K562 (cell line): Measurements from ENCODE around the gene C1orf87. TPM values are rescaled to one million over a fixed set of nuclear protein-coding genes. Genes with fewer than 3 reads are reported as not detected.
A peak's percentile ranks its signal among the peaks of the same experiment; 100 is the strongest.

Experiments
- ATAC-seq: fragments of 200-7000 bp; cut with Tn5 transposase; 3 replicates; pipeline ENCODE4 v1.9.1; 2020; ENCODE audit warnings: moderate library complexity
- BruUV-seq: library from RNA; stranded (reverse); fragments of 400-500 nt; replicated peaks from 2 replicates; lab custom pipeline; 2021; lab: Mats Ljungman, UMichigan
- CTCF ChIA-PET: fragments of 300-600 bp; formaldehyde crosslinking; extraction: SDS; loops from one replicate; lab custom pipeline; 2021; ENCODE audit warnings: low intra/inter-chr PET ratio; lab: Yijun Ruan, JAX
- POLR2A ChIA-PET: fragments of 300-600, 350-650 bp; sonication (Branson Sonifier 250); formaldehyde crosslinking; extraction: SDS; loops from one replicate; lab custom pipeline; 2021; ENCODE audit warnings: antibody characterized with exemption, inconsistent platforms; lab: Yijun Ruan, JAX
- DNase-seq, 4 experiments: peaks; one replicate each; pipeline versions ENCODE4 v3.0.0 to v3.0.0-alpha.2; 2011 to 2018; ENCODE audit warnings: low spot score in 3 of 4, mixed read lengths in 3 of 4; ENCODE audit errors: extremely low read depth in 1 of 4
- FAIRE-seq: peaks from 2 replicates; lab custom pipeline; 2011; peaks lifted over from hg19 to GRCh38; lab: Jason Lieb, UNC
- H2AFZ ChIP-seq: 2 replicates; pipeline ENCODE4 v1.6.0; 2011; ENCODE audit warnings: low read depth, low read length, control low read depth, inconsistent platforms
- H3K27ac ChIP-seq: fragments of 200-600 bp; 3 replicates; pipeline ENCODE4 v1.8.0; 2011; ENCODE audit warnings: low read depth, mild to moderate bottlenecking, control low read depth, inconsistent platforms, low read length, moderate library complexity, mixed read lengths; ENCODE audit errors: extremely low read depth
- H3K27me3 ChIP-seq, 2 experiments: fragments of 300-600 bp in 1 of 2; 2 replicates in 1 of 2; 3 replicates in 1 of 2; pipeline versions ENCODE4 v1.6.0 to v1.8.0; 2011; ENCODE audit warnings: inconsistent platforms in 2 of 2, low read length in 2 of 2, mild to moderate bottlenecking in 1 of 2, mixed read lengths in 1 of 2, moderate library complexity in 1 of 2; ENCODE audit not compliant: control insufficient read depth in 2 of 2, insufficient read depth in 2 of 2
- H3K36me3 ChIP-seq: fragments of 300-600 bp; 3 replicates; pipeline ENCODE4 v1.8.0; 2011; ENCODE audit warnings: mild to moderate bottlenecking, low read length, inconsistent platforms; ENCODE audit not compliant: control insufficient read depth, insufficient read depth
- H3K4me1 ChIP-seq, 2 experiments: fragments of 200-600 bp in 1 of 2; replicated peaks in 1 of 2; 2 replicates in 1 of 2; 3 replicates in 1 of 2; pipeline versions ENCODE4 v1.5.1 to v1.8.0; 2011; ENCODE audit warnings: inconsistent platforms in 2 of 2, low read length in 2 of 2, mild to moderate bottlenecking in 1 of 2, mixed read lengths in 1 of 2, moderate library complexity in 1 of 2; ENCODE audit not compliant: control insufficient read depth in 2 of 2, insufficient read depth in 2 of 2
- H3K4me2 ChIP-seq: 2 replicates; pipeline ENCODE4 v1.6.1; 2011; ENCODE audit warnings: low read length, control low read depth, inconsistent platforms, mixed read lengths; ENCODE audit not compliant: insufficient read depth
- H3K4me3 ChIP-seq: fragments of 200-600 bp; sonication (generic), shearing (Covaris generic); 2 replicates; pipeline ENCODE4 v1.5.1; 2016; ENCODE audit warnings: control low read depth, inconsistent platforms
- H3K79me2 ChIP-seq: fragments of 200-600 bp; 3 replicates; pipeline ENCODE4 v1.8.0; 2011; ENCODE audit warnings: low read length, inconsistent platforms; ENCODE audit not compliant: control insufficient read depth, insufficient read depth
- H3K9ac ChIP-seq, 2 experiments: 2 replicates each; pipeline versions ENCODE4 v1.6.0 to v1.6.1; 2011; ENCODE audit warnings: low read depth in 2 of 2, low read length in 2 of 2, control low read depth in 1 of 2, inconsistent platforms in 1 of 2, mild to moderate bottlenecking in 1 of 2, mixed read lengths in 1 of 2; ENCODE audit not compliant: insufficient read depth in 1 of 2
- H3K9me1 ChIP-seq: one replicate; pipeline ENCODE4 v1.6.0; 2011; ENCODE audit warnings: inconsistent platforms, mild to moderate bottlenecking, low read length, moderate library complexity; ENCODE audit not compliant: control insufficient read depth, insufficient read depth
- H3K9me3 ChIP-seq: replicated peaks from 2 replicates; pipeline ENCODE4 v1.5.1; 2011; ENCODE audit warnings: low read depth, low read length, inconsistent platforms; ENCODE audit not compliant: control insufficient read depth, insufficient read depth
- H4K20me1 ChIP-seq: replicated peaks from 2 replicates; pipeline ENCODE4 v1.6.1; 2011; ENCODE audit warnings: low read length, inconsistent platforms, mixed read lengths; ENCODE audit not compliant: control insufficient read depth, insufficient read depth
- NFIC ChIP-seq: fragments of 450-650 bp; IDR thresholded peaks from 2 replicates; pipeline ENCODE4 v1.6.1; 2017; ENCODE audit warnings: mild to moderate bottlenecking, inconsistent platforms
- UBTF ChIP-seq, 2 experiments: IDR thresholded peaks; 2 replicates each; pipeline ENCODE4 v1.6.1; 2012; ENCODE audit warnings: improper control_type of control experiment in 2 of 2, low read depth in 2 of 2, low read length in 2 of 2, borderline replicate concordance in 1 of 2
- ZZZ3 ChIP-seq: fragments of 450-650 bp; IDR thresholded peaks from 2 replicates; pipeline ENCODE4 v1.6.1; 2016; ENCODE audit warnings: antibody characterized with exemption, mild to moderate bottlenecking, moderate library complexity
- WGBS: fragments of 100-300 bp; shearing (Covaris generic); methylation state at CpG from one replicate; pipeline ENCODE4 v1.1.6; 2016; ENCODE audit warnings: low coverage, mixed read lengths; ENCODE audit not compliant: insufficient coverage; ENCODE audit errors: missing lambda C conversion rate; 5-methylcytosine and 5-hydroxymethylcytosine counted together
- in situ Hi-C: fragments of 300-500 bp; cut with MboI; formaldehyde crosslinking; loops from 4 replicates; pipeline ENCODE4 v1.15.0; 2018; ENCODE audit warnings: inconsistent platforms, mixed read lengths
- intact Hi-C: fragments of 100-400 bp; cut with micrococcal nuclease; formaldehyde crosslinking; loops from 2 replicates; pipeline ENCODE4 v1.14.2; 2022
- polyA plus RNA-seq, 8 experiments: library from polyadenylated mRNA; depleted of rRNA in 4 of 8; stranded (reverse) in 5 of 8; unstranded in 3 of 8; fragments of >200 nt; fragmentation: Nextera tagmentation in 2 of 8; fragmentation: Illumina TruSeq in 1 of 8; extraction: Ambion mirVana in 2 of 8; extraction: Trizol in 1 of 8; gene quantifications; 2 replicates each; pipeline versions ENCODE4 v1.2.1 to v1.2.3, GENCODE V29; 2011 to 2014; ENCODE audit warnings: inconsistent platforms in 1 of 8, missing spikeins in 1 of 8
- total RNA-seq, 7 experiments: library from RNA; depleted of rRNA in 6 of 7; stranded (reverse); fragments of >200 nt in 6 of 7; fragmentation: Illumina TruSeq in 2 of 7; extraction: Trizol in 2 of 7; gene quantifications; 2 replicates each; pipeline versions ENCODE4 v1.2.1 to v1.2.3, GENCODE V29; 2011 to 2021; ENCODE audit warnings: low replicate concordance in 1 of 7

The C1orf87 gene
- total and polyA plus RNA-seq, 9 of the 15 experiments (the other 6 are each of a cell fraction or from before 2014, with no cell fraction given), result not detected

- DNase-seq, result no peak
- in situ Hi-C loops, result no loop called here
- H3K27me3 ChIP-seq, result no peaks in the 10 kb centered on the region
- H3K4me3 ChIP-seq, result no peak overlapping the region
- ATAC-seq, result no peak
- TF ChIP-seq NFIC, result 0 out of 2 replicates have a peak, but pooled peaks have one; percentile 17
- TF ChIP-seq ZZZ3, result no peak
- H2AFZ ChIP-seq, result no peak overlapping the region
- no peak overlapping the region for H3K9ac ChIP-seq
- H3K9me1 ChIP-seq, result no peaks in the 10 kb centered on the region
- no TSS peak for BruUV-seq
- FAIRE-seq, result no peak
- ChIA-PET CTCF (no interaction called here), POLR2A (no interaction called here)
- no peaks in the 10 kb centered on the region for H3K36me3 ChIP-seq
- 0% methylated on average over 3 of the region's 3 CpGs for WGBS
- intact Hi-C loops, result no loop called here
- H3K4me1 ChIP-seq, result no peaks in the 10 kb centered on the region
- no peaks in the 10 kb centered on the region for H3K79me2 ChIP-seq
- H3K4me2 ChIP-seq, result no peak overlapping the region
- no peaks in the 10 kb centered on the region for H4K20me1 ChIP-seq
- H3K27ac ChIP-seq, result no peak overlapping the region
- no peaks in the 10 kb centered on the region for H3K9me3 ChIP-seq
These were observed 34.6 kb upstream of the C1orf87 start for GRCh38 chr1:60108196-60108595.

DNA sequence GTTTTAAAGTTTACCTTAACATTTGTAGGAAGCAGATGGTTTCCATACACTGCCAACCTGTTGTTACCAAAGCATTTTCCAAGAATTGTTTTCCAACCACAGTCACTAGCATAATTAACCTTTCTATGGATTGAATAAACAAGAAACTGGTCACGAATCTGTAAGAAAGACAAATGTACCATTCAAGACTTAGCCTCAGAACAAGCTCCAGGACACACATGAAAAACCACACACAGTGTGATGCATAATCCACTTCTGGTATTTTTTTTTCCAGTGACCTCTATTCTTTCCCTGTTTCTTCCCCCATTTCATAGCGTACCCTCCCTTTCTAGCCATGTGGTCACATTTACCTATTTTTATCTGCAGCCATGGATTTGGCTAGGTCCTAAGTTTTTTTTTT, 29.6 kb upstream of the C1orf87 start:
- FAIRE-seq (no peak), ATAC-seq (no peak), DNase-seq (no peak)
- Histone ChIP-seq H3K27ac (no peak overlapping the region), H2AFZ (no peak overlapping the region), H3K36me3 (no peaks in the 10 kb centered on the region), H3K79me2 (no peaks in the 10 kb centered on the region), H3K4me1 (no peaks in the 10 kb centered on the region), H3K4me2 (no peak overlapping the region), H3K27me3 (no peaks in the 10 kb centered on the region), H4K20me1 (no peaks in the 10 kb centered on the region), H3K9ac (no peak overlapping the region), H3K4me3 (no peak overlapping the region), H3K9me3 (no peaks in the 10 kb centered on the region), H3K9me1 (no peaks in the 10 kb centered on the region)
- TF ChIP-seq UBTF (IDR thresholded peaks at IDR 0.05; ENCODE audit: borderline replicate concordance in 1 of 2, low read depth in 2 of 2, low read length in 2 of 2), result no peak
- WGBS, result 0% methylated on average over 2 of the region's 2 CpGs
- in situ Hi-C loops, result no loop called here
- CTCF ChIA-PET, result no interaction called here
- no TSS peak for BruUV-seq
- intact Hi-C loops, result no loop called here
- POLR2A ChIA-PET, result no interaction called here
